K562 (cell line): ENCODE data around the gene MAP2K7. TPM values are rescaled to one million over a fixed set of nuclear protein-coding genes. Genes with fewer than 3 reads are reported as not detected.

Source experiments
- ATAC-seq: fragments of 200-7000 bp; cut with Tn5 transposase; 3 replicates; pipeline ENCODE4 v1.9.1; 2020; ENCODE audit warnings: moderate library complexity
- BruUV-seq: library from RNA; stranded (reverse); fragments of 400-500 nt; replicated peaks from 2 replicates; lab custom pipeline; 2021; lab: Mats Ljungman, UMichigan
- CTCF ChIA-PET: fragments of 300-600 bp; formaldehyde crosslinking; extraction: SDS; loops from one replicate; lab custom pipeline; 2021; ENCODE audit warnings: low intra/inter-chr PET ratio; lab: Yijun Ruan, JAX
- POLR2A ChIA-PET: fragments of 300-600, 350-650 bp; sonication (Branson Sonifier 250); formaldehyde crosslinking; extraction: SDS; loops from one replicate; lab custom pipeline; 2021; ENCODE audit warnings: antibody characterized with exemption, inconsistent platforms; lab: Yijun Ruan, JAX
- DNase-seq, 4 experiments: peaks; one replicate each; pipeline versions ENCODE4 v3.0.0 to v3.0.0-alpha.2; 2011 to 2018; ENCODE audit warnings: low spot score in 3 of 4, mixed read lengths in 3 of 4; ENCODE audit errors: extremely low read depth in 1 of 4
- FAIRE-seq: peaks from 2 replicates; lab custom pipeline; 2011; peaks lifted over from hg19 to GRCh38; lab: Jason Lieb, UNC
- H2AFZ ChIP-seq: 2 replicates; pipeline ENCODE4 v1.6.0; 2011; ENCODE audit warnings: low read depth, low read length, control low read depth, inconsistent platforms
- H3K27ac ChIP-seq: fragments of 200-600 bp; 3 replicates; pipeline ENCODE4 v1.8.0; 2011; ENCODE audit warnings: low read depth, mild to moderate bottlenecking, control low read depth, inconsistent platforms, low read length, moderate library complexity, mixed read lengths; ENCODE audit errors: extremely low read depth
- H3K27me3 ChIP-seq, 2 experiments: fragments of 300-600 bp in 1 of 2; 2 replicates in 1 of 2; 3 replicates in 1 of 2; pipeline versions ENCODE4 v1.6.0 to v1.8.0; 2011; ENCODE audit warnings: inconsistent platforms in 2 of 2, low read length in 2 of 2, mild to moderate bottlenecking in 1 of 2, mixed read lengths in 1 of 2, moderate library complexity in 1 of 2; ENCODE audit not compliant: control insufficient read depth in 2 of 2, insufficient read depth in 2 of 2
- H3K36me3 ChIP-seq: fragments of 300-600 bp; 3 replicates; pipeline ENCODE4 v1.8.0; 2011; ENCODE audit warnings: mild to moderate bottlenecking, low read length, inconsistent platforms; ENCODE audit not compliant: control insufficient read depth, insufficient read depth
- H3K4me1 ChIP-seq, 2 experiments: fragments of 200-600 bp in 1 of 2; replicated peaks in 1 of 2; 2 replicates in 1 of 2; 3 replicates in 1 of 2; pipeline versions ENCODE4 v1.5.1 to v1.8.0; 2011; ENCODE audit warnings: inconsistent platforms in 2 of 2, low read length in 2 of 2, mild to moderate bottlenecking in 1 of 2, mixed read lengths in 1 of 2, moderate library complexity in 1 of 2; ENCODE audit not compliant: control insufficient read depth in 2 of 2, insufficient read depth in 2 of 2
- H3K4me2 ChIP-seq: 2 replicates; pipeline ENCODE4 v1.6.1; 2011; ENCODE audit warnings: low read length, control low read depth, inconsistent platforms, mixed read lengths; ENCODE audit not compliant: insufficient read depth
- H3K4me3 ChIP-seq: fragments of 200-600 bp; sonication (generic), shearing (Covaris generic); 2 replicates; pipeline ENCODE4 v1.5.1; 2016; ENCODE audit warnings: control low read depth, inconsistent platforms
- H3K79me2 ChIP-seq: fragments of 200-600 bp; 3 replicates; pipeline ENCODE4 v1.8.0; 2011; ENCODE audit warnings: low read length, inconsistent platforms; ENCODE audit not compliant: control insufficient read depth, insufficient read depth
- H3K9ac ChIP-seq, 2 experiments: 2 replicates each; pipeline versions ENCODE4 v1.6.0 to v1.6.1; 2011; ENCODE audit warnings: low read depth in 2 of 2, low read length in 2 of 2, control low read depth in 1 of 2, inconsistent platforms in 1 of 2, mild to moderate bottlenecking in 1 of 2, mixed read lengths in 1 of 2; ENCODE audit not compliant: insufficient read depth in 1 of 2
- H3K9me1 ChIP-seq: one replicate; pipeline ENCODE4 v1.6.0; 2011; ENCODE audit warnings: inconsistent platforms, mild to moderate bottlenecking, low read length, moderate library complexity; ENCODE audit not compliant: control insufficient read depth, insufficient read depth
- H3K9me3 ChIP-seq: replicated peaks from 2 replicates; pipeline ENCODE4 v1.5.1; 2011; ENCODE audit warnings: low read depth, low read length, inconsistent platforms; ENCODE audit not compliant: control insufficient read depth, insufficient read depth
- H4K20me1 ChIP-seq: replicated peaks from 2 replicates; pipeline ENCODE4 v1.6.1; 2011; ENCODE audit warnings: low read length, inconsistent platforms, mixed read lengths; ENCODE audit not compliant: control insufficient read depth, insufficient read depth
- IRF9 ChIP-seq: fragments of 450-650 bp; IDR thresholded peaks from 2 replicates; pipeline ENCODE4 v1.6.1; 2016; ENCODE audit warnings: missing biosample characterization, missing genetic modification characterization
- MECOM ChIP-seq: fragments of 250-450 bp; sonication (Bioruptor Pico); IDR thresholded peaks from 2 replicates; pipeline ENCODE4 v1.8.0; 2022; ENCODE audit warnings: inconsistent platforms
- POLR2B ChIP-seq: fragments of 450-650 bp; IDR thresholded peaks from 2 replicates; pipeline ENCODE4 v1.6.1; 2018; ENCODE audit warnings: low read depth; ENCODE audit not compliant: partially characterized antibody
- RAD21 ChIP-seq, 2 experiments: fragments of 250-450 bp in 1 of 2; fragments of 450-650 bp in 1 of 2; sonication (Bioruptor Pico) in 1 of 2; formaldehyde crosslinking in 1 of 2; IDR thresholded peaks in 1 of 2; conservative IDR thresholded peaks in 1 of 2; 2 replicates each; pipeline versions ENCODE4 v1.4.0 to v1.8.0; 2020 to 2022; ENCODE audit warnings: mild to moderate bottlenecking in 2 of 2, moderate library complexity in 1 of 2
- SETDB1 ChIP-seq: IDR thresholded peaks from one replicate; pipeline ENCODE4 v1.6.1; 2012; ENCODE audit warnings: low read length, control low read depth, inconsistent platforms
- U2AF2 ChIP-seq: fragments of 200-400 bp; formaldehyde crosslinking; optimal IDR thresholded peaks from 2 replicates; pipeline ENCODE3; 2017; ENCODE audit warnings: low read depth, mild to moderate bottlenecking, low read length
- USF1 ChIP-seq: sonication (generic); formaldehyde crosslinking; IDR thresholded peaks from 2 replicates; pipeline ENCODE4 v1.9.0; 2022; ENCODE audit warnings: mild to moderate bottlenecking, missing genetic modification reagents
- ZFP30 ChIP-seq: fragments of 250-450 bp; sonication (Bioruptor Pico); IDR thresholded peaks from 2 replicates; pipeline ENCODE4 v1.8.0; 2022; ENCODE audit warnings: moderate library complexity, mild to moderate bottlenecking, inconsistent platforms, borderline replicate concordance
- ZNF121 ChIP-seq: sonication (generic); formaldehyde crosslinking; conservative IDR thresholded peaks from 2 replicates; pipeline ENCODE4 v1.8.0; 2022; ENCODE audit warnings: missing genetic modification reagents
- ZNF146 ChIP-seq: IDR thresholded peaks from one replicate; pipeline ENCODE4 v1.6.1; 2018; ENCODE audit warnings: missing compliant biosample characterization; ENCODE audit not compliant: unreplicated experiment
- ZNF41 ChIP-seq: fragments of 250-450 bp; sonication (Bioruptor Pico); conservative IDR thresholded peaks from 2 replicates; pipeline ENCODE4 v1.4.0; 2020; ENCODE audit warnings: mild to moderate bottlenecking
- ZNF778 ChIP-seq: fragments of 450-650 bp; formaldehyde crosslinking; IDR thresholded peaks from 2 replicates; pipeline ENCODE4 v1.4.0; 2020; ENCODE audit warnings: mild to moderate bottlenecking, moderate library complexity
- WGBS: fragments of 100-300 bp; shearing (Covaris generic); methylation state at CpG from one replicate; pipeline ENCODE4 v1.1.6; 2016; ENCODE audit warnings: low coverage, mixed read lengths; ENCODE audit not compliant: insufficient coverage; ENCODE audit errors: missing lambda C conversion rate; 5-methylcytosine and 5-hydroxymethylcytosine counted together
- in situ Hi-C: fragments of 300-500 bp; cut with MboI; formaldehyde crosslinking; loops from 4 replicates; pipeline ENCODE4 v1.15.0; 2018; ENCODE audit warnings: inconsistent platforms, mixed read lengths
- intact Hi-C: fragments of 100-400 bp; cut with micrococcal nuclease; formaldehyde crosslinking; loops from 2 replicates; pipeline ENCODE4 v1.14.2; 2022
- polyA plus RNA-seq, 8 experiments: library from polyadenylated mRNA; depleted of rRNA in 4 of 8; stranded (reverse) in 5 of 8; unstranded in 3 of 8; fragments of >200 nt; fragmentation: Nextera tagmentation in 2 of 8; fragmentation: Illumina TruSeq in 1 of 8; extraction: Ambion mirVana in 2 of 8; extraction: Trizol in 1 of 8; gene quantifications; 2 replicates each; pipeline versions ENCODE4 v1.2.1 to v1.2.3, GENCODE V29; 2011 to 2014; ENCODE audit warnings: inconsistent platforms in 1 of 8, missing spikeins in 1 of 8
- total RNA-seq, 7 experiments: library from RNA; depleted of rRNA in 6 of 7; stranded (reverse); fragments of >200 nt in 6 of 7; fragmentation: Illumina TruSeq in 2 of 7; extraction: Trizol in 2 of 7; gene quantifications; 2 replicates each; pipeline versions ENCODE4 v1.2.1 to v1.2.3, GENCODE V29; 2011 to 2021; ENCODE audit warnings: low replicate concordance in 1 of 7

The MAP2K7 gene
- total and polyA plus RNA-seq, 9 of the 15 experiments (the other 6 are each of a cell fraction or from before 2014, with no cell fraction given) = 0.51 to 45.8 (median 14.1) TPM

- CTCF ChIA-PET = no interaction called here
- no TSS peak for BruUV-seq
- DNase-seq (no peak), FAIRE-seq (no peak), ATAC-seq (no peak)
- Histone ChIP-seq H3K27me3 (no peaks in the 10 kb centered on the region), H2AFZ (no peak overlapping the region), H3K9me3 (no peaks in the 10 kb centered on the region), H4K20me1 (no peaks in the 10 kb centered on the region), H3K79me2 (peaks cover 57% of the 10 kb centered on the region), H3K4me3 (peak overlapping the region; percentile 96; the same call in 1 of the 2 replicates), H3K4me2 (peak overlapping the region; percentile 96), H3K9ac (peak overlapping the region; percentile 95 to 96), H3K27ac (peak overlapping the region; percentile 95), H3K4me1 (peaks cover 13 to 72% of the 10 kb centered on the region in 2 experiments; a peak in 4 of 5 replicates)
- in situ Hi-C loops = no loop called here
- 60% methylated on average over 7 of the region's 10 CpGs for WGBS
- TF ChIP-seq ZNF778 (CRISPR knock-in tag) = no peak
- TF ChIP-seq USF1 (CRISPR knock-in tag) = no peak
- TF ChIP-seq POLR2B = no peak
- no peak for TF ChIP-seq ZNF121 (CRISPR knock-in tag)
- TF ChIP-seq MECOM = no peak
- no peak for TF ChIP-seq RAD21 (CRISPR knock-in tag; conservative IDR thresholded peaks at IDR 0.05 in 1 of 2, IDR thresholded peaks at IDR 0.05 in 1 of 2)
- TF ChIP-seq ZFP30 (CRISPR knock-in tag) = no peak
- TF ChIP-seq ZNF41 = no peak
- no peak for TF ChIP-seq U2AF2
- TF ChIP-seq ZNF146 (CRISPR knock-in tag) = no peak
- no peak for TF ChIP-seq IRF9 (tag)
- no peak for TF ChIP-seq SETDB1
- TF ChIP-seq, all 486 proteins: peak for 0
- H3K36me3 ChIP-seq = peaks cover 43% of the 10 kb centered on the region; the same call in 2 of the 3 replicates
- POLR2A ChIA-PET = no interaction called here
- peaks cover 7% of the 10 kb centered on the region for H3K9me1 ChIP-seq
- intact Hi-C loops = no loop called here
Observed at GRCh38 chr19:7905268-7905667, 1.6 kb downstream of the MAP2K7 start.
